ENCODE results near the gene TIGD4. TPM values are rescaled to one million over a fixed set of nuclear protein-coding genes. Genes with fewer than 3 reads are reported as not detected.

TIGD4 gene
- total RNA-seq, 3 donors from 2014 or later (not counting 1 experiment from before 2014, with no cell fraction given) = not detected

DNA sequence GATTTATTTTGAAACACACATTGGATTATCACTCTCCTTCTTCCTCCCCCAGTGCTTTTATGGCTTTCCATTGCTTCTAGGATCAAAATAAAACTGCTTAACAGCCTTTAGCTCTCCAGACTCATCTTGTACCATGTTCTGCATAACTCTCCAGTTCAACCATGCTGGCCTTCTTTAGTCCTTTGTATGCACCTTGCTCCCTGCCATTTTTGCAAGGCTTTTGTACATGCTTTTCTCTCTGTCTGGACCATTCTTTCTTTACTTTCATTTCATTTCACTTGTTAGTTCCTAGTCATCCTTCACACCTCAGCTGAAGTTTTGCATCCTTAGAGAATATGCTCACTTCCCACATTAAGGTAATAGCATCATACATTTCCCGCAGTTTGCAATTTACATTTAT, 7.1 kb upstream of the TIGD4 start:
- H3K4me3 ChIP-seq (ENCODE audit: low read length) = no peak overlapping the region
- DNase-seq (no peak), ATAC-seq (no peak)
- Mint-ChIP-seq H3K9me3 (no peaks in the 10 kb centered on the region), H3K27ac (peak overlapping the region; percentile 7 to 63), H3K4me3 (no peak overlapping the region), H3K27me3 (ENCODE audit: low read depth in 2 of 2) (no peaks in the 10 kb centered on the region), H3K4me1 (peaks cover 30 to 33% of the 10 kb centered on the region in 2 donors), H3K36me3 (no peaks in the 10 kb centered on the region)
- intact Hi-C loops (cut with micrococcal nuclease) = no loop called here
- H3K27me3 ChIP-seq (ENCODE audit: control insufficient read depth, insufficient read depth, low read length) = no peaks in the 10 kb centered on the region
- no peaks in the 10 kb centered on the region for H3K4me1 ChIP-seq (ENCODE audit: control insufficient read depth, insufficient read depth, low read length)
- WGBS (ENCODE audit: insufficient coverage) = no CpG with 5 or more reads among the region's 1 CpG
- no peaks in the 10 kb centered on the region for H3K9me3 ChIP-seq (ENCODE audit: control insufficient read depth, insufficient read depth, low read length)
- H3K27ac ChIP-seq (ENCODE audit: low read length) = no peak overlapping the region
- H3K36me3 ChIP-seq (ENCODE audit: control insufficient read depth, insufficient read depth, low read length) = no peaks in the 10 kb centered on the region
- TF ChIP-seq, protein P1, sequence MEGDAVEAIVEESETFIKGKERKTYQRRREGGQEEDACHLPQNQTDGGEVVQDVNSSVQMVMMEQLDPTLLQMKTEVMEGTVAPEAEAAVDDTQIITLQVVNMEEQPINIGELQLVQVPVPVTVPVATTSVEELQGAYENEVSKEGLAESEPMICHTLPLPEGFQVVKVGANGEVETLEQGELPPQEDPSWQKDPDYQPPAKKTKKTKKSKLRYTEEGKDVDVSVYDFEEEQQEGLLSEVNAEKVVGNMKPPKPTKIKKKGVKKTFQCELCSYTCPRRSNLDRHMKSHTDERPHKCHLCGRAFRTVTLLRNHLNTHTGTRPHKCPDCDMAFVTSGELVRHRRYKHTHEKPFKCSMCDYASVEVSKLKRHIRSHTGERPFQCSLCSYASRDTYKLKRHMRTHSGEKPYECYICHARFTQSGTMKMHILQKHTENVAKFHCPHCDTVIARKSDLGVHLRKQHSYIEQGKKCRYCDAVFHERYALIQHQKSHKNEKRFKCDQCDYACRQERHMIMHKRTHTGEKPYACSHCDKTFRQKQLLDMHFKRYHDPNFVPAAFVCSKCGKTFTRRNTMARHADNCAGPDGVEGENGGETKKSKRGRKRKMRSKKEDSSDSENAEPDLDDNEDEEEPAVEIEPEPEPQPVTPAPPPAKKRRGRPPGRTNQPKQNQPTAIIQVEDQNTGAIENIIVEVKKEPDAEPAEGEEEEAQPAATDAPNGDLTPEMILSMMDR (IDR thresholded peaks at IDR 0.05) = no peak

DNA sequence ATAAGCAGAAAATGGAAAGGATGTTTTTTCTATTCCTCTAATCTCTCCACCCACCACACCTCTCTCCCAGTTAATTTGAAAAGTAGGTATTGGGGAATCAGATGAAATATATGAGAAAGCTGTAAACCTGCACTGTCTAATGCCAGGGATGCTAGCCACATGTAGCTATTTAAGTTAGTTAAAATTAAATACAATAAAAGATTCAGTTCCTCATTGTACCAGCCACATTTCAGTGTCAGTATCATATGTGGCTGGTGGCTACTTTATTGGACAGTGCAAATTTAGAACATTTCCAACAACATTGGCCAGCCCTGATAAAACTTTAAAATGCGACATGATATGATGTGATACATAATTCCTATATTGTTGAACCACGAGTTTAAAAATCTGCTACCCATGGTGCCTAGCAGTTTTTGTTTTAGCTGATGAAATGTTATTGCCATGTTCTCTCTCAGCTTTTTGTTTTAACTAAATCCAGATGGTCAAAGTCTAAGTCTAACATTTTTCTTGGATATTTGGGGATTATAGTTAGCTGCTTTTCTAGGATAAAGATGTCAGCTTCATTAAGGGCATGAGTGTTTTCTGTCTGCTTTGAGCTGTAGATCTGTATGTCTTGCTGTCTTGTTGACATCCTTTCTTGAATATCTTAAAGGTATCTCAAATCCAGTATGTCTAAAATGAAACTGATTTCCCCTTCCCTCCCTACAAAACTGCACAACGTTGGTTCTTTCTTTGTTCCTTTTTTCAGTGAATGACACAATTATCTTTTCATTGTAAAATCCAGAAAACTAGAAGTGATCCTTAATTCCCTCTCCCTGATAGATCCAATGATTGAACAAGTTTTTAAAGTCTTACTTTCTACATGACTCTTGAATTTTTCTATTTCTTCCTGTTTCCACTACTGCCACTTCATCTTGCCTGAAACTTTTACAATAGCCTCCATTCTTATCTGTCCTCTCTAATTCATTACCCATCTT, 6.4 kb upstream of the TIGD4 start:
- Histone ChIP-seq H3K9me3 (ENCODE audit: control insufficient read depth, insufficient read depth, low read length) (no peaks in the 10 kb centered on the region), H3K27ac (ENCODE audit: low read length) (no peak overlapping the region), H3K4me3 (ENCODE audit: low read length) (no peak overlapping the region), H3K27me3 (ENCODE audit: control insufficient read depth, insufficient read depth, low read length) (no peaks in the 10 kb centered on the region), H3K4me1 (ENCODE audit: control insufficient read depth, insufficient read depth, low read length) (no peaks in the 10 kb centered on the region), H3K36me3 (ENCODE audit: control insufficient read depth, insufficient read depth, low read length) (no peaks in the 10 kb centered on the region)
- ATAC-seq (no peak), DNase-seq (peak in 1 of 2 donors; percentile 12)
- H3K4me1 Mint-ChIP-seq = peaks cover 34 to 38% of the 10 kb centered on the region in 2 donors
- intact Hi-C loops (cut with micrococcal nuclease) = no loop called here
- H3K27me3 Mint-ChIP-seq (ENCODE audit: low read depth in 2 of 2) = no peaks in the 10 kb centered on the region
- TF ChIP-seq, protein P1 (IDR thresholded peaks at IDR 0.05) = no peak
- H3K27ac Mint-ChIP-seq = peak overlapping the region; percentile 7 to 63
- H3K36me3 Mint-ChIP-seq = no peaks in the 10 kb centered on the region
- WGBS (ENCODE audit: insufficient coverage) = 53% methylated on average over 3 of the region's 3 CpGs
- H3K4me3 Mint-ChIP-seq = no peak overlapping the region
- H3K9me3 Mint-ChIP-seq = no peaks in the 10 kb centered on the region

GRCh38 chr4:152784490-152785350, 5.2 kb upstream of the TIGD4 start:
- Histone ChIP-seq H3K27me3 (ENCODE audit: control insufficient read depth, insufficient read depth, low read length) (no peaks in the 10 kb centered on the region), H3K9me3 (ENCODE audit: control insufficient read depth, insufficient read depth, low read length) (no peaks in the 10 kb centered on the region), H3K27ac (ENCODE audit: low read length) (no peak overlapping the region), H3K4me1 (ENCODE audit: control insufficient read depth, insufficient read depth, low read length) (peaks cover 6% of the 10 kb centered on the region), H3K36me3 (ENCODE audit: control insufficient read depth, insufficient read depth, low read length) (no peaks in the 10 kb centered on the region), H3K4me3 (ENCODE audit: low read length) (no peak overlapping the region)
- DNase-seq (peak in 1 of 2 donors; percentile 15), ATAC-seq (no peak)
- H3K9me3 Mint-ChIP-seq = no peaks in the 10 kb centered on the region
- TF ChIP-seq, protein P1 (IDR thresholded peaks at IDR 0.05) = no peak
- intact Hi-C loops (cut with micrococcal nuclease) = no loop called here
- peaks cover 46 to 50% of the 10 kb centered on the region in 2 donors for H3K4me1 Mint-ChIP-seq
- no peaks in the 10 kb centered on the region for H3K36me3 Mint-ChIP-seq
- H3K4me3 Mint-ChIP-seq = no peak overlapping the region
- no peaks in the 10 kb centered on the region for H3K27me3 Mint-ChIP-seq (ENCODE audit: low read depth in 2 of 2)
- peak overlapping the region in 1 of 2 donors; percentile 46 for H3K27ac Mint-ChIP-seq
- 96% methylated on average over 4 of the region's 4 CpGs for whole genome bisulfite sequencing (ENCODE audit: insufficient coverage)
